Measurements from ENCODE around the gene PIEZO2. TPM values are rescaled to one million over a fixed set of nuclear protein-coding genes. Genes with fewer than 3 reads are reported as not detected.
"Not testable (repeated sequence)": the region's sequence is repeated elsewhere in the genome, so short reads cannot be mapped to it uniquely, and the experiment has no call there.

Gene PIEZO2
- polyA plus RNA-seq = 25.1 TPM
- long read RNA-seq, donor 1 = 0 reads
- long read RNA-seq, donor 2 = 0 reads
- long read RNA-seq, donor 3 = 0 reads
- long read RNA-seq, donor 4 = 0 reads
- long read RNA-seq, donor 5 = 0 reads
- long read RNA-seq, donor 6 = 0 reads
- long read RNA-seq, donor 7, partial matches to known transcripts = 0 of 1 reads
- long read RNA-seq, donor 7, other reads (novel, unspliced or antisense) = 0 of 1 reads
- long read RNA-seq, donor 8, partial matches to known transcripts = 0 of 1 reads
- long read RNA-seq, donor 8, other reads (novel, unspliced or antisense) = 0 of 1 reads
- long read RNA-seq, donor 9 = 0 reads
- long read RNA-seq, donor 10 = 0 reads
- long read RNA-seq, donor 11, partial matches to known transcripts = 0 of 1 reads
- long read RNA-seq, donor 11, other reads (novel, unspliced or antisense) = 0 of 1 reads

DNA sequence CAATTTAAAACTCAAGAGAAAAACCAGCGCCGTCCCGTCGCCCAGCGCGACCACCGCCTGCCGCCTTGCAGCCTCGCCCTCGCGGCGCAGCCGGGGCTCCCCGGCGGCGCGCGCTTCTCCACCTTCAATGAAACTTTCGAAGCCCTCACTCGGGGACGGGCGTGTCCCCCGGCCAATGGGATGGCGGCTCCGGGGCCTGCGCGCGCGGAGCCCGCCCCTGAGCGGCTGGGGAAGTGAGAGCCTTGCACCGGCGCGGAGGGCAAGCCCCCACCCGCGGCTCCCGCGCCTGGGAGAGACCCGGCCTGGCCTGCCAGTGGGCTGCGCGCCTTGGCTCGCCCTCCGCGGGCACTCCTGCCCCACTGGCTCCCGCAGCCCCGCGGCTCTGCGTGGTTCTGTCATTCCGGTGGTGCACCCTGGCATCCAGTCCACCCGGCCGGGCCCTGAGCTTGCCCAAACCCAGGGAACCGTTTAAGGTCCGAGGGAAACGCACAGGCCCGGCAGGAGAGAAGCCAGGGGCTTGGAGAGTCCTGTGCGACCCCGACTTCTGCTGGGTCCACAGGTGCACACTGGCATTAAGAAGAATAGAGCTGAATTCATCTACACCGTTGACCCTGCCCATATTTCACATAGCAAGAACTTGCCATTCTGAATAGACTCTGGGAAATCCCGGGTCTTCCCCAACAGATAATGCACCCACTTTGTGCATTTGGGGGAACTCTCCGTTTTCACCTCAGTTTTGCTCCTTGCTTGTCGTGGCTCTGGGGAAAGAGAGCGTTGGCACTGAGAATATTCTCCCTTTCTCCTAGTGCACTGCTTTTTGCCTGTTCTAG is at the start of gene PIEZO2:
PIEZO2 (minus strand) TSS at position 129 of the 830 bp plus-strand sequence. CDS start 981 bp downstream, outside the sequence.
- Histone ChIP-seq H3K27me3 (ENCODE audit: control insufficient read depth, insufficient read depth, low read length) (peaks cover 25% of the 10 kb centered on the region), H3K4me1 (ENCODE audit: control insufficient read depth, insufficient read depth, low read length) (peaks cover 16% of the 10 kb centered on the region), H3K9me3 (ENCODE audit: control insufficient read depth, low read depth, low read length) (no peaks in the 10 kb centered on the region), H3K27ac (ENCODE audit: low read length) (peak within 1 kb of the TSS; percentile 30), H3K36me3 (ENCODE audit: control insufficient read depth, insufficient read depth, low read length) (peaks cover 1% of the 10 kb centered on the region), H3K4me3 (ENCODE audit: low read length) (peak within 1 kb of the TSS; percentile 61)
- peak; percentile 78 to 85 for DNase-seq
- WGBS (ENCODE audit: insufficient coverage, low lambda C conversion rate) = no CpG with 5 or more reads among the region's 62 CpGs

DNA sequence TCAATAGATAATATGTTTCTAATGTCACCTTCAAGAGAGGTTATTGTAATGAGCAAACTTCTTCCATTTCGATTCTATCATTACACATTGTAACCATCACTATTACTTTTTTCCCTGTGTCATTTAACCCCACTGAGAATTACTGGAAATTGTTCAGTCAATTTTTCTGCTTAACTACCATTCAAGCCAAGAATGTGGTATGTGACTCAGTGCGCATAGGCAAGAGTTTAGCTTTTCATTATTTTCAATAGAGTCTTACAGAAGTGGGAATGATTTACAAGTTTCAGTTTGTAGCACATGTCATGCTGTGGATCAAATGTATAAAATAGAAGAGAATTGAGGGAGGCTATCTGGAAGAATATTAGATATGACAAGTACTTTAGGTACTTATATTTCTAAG is 34.3 kb upstream of the PIEZO2 start:
- WGBS (ENCODE audit: insufficient coverage, low lambda C conversion rate) = 100% methylated on average over 1 of the region's 2 CpGs
- H3K9me3 ChIP-seq (ENCODE audit: control insufficient read depth, low read depth, low read length) = no peaks in the 10 kb centered on the region
- H3K4me1 ChIP-seq (ENCODE audit: control insufficient read depth, insufficient read depth, low read length) = no peaks in the 10 kb centered on the region
- no peak overlapping the region for H3K4me3 ChIP-seq (ENCODE audit: low read length)
- no peak for DNase-seq
- no peaks in the 10 kb centered on the region for H3K27me3 ChIP-seq (ENCODE audit: control insufficient read depth, insufficient read depth, low read length)
- no peaks in the 10 kb centered on the region for H3K36me3 ChIP-seq (ENCODE audit: control insufficient read depth, insufficient read depth, low read length)
- no peak overlapping the region for H3K27ac ChIP-seq (ENCODE audit: low read length)

DNA sequence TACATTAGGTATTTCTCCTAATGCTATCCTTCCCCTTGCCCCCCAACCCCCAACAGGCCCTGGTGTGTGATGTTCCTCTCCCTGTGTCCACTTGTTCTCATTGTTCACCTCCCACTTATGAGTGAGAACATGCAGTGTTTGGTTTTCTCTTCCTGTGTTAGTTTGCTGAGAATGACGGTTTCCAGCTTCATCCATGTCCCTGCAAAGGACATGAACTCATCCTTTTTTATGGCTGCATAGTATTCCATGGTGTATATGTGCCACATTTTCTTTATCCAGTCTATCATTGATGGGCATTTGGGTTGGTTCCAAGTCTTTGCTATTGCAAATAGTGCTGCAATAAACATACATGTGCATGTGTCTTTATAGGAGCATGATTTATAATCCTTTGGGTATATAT is 32.3 kb upstream of the PIEZO2 start:
- WGBS (ENCODE audit: insufficient coverage, low lambda C conversion rate) = no CpG with 5 or more reads among the region's 1 CpG
- H3K36me3 ChIP-seq (ENCODE audit: control insufficient read depth, insufficient read depth, low read length); DNase-seq; H3K4me3 ChIP-seq (ENCODE audit: low read length); H3K27me3 ChIP-seq (ENCODE audit: control insufficient read depth, insufficient read depth, low read length); H3K4me1 ChIP-seq (ENCODE audit: control insufficient read depth, insufficient read depth, low read length); H3K9me3 ChIP-seq (ENCODE audit: control insufficient read depth, low read depth, low read length); H3K27ac ChIP-seq (ENCODE audit: low read length): not testable (repeated sequence)

DNA sequence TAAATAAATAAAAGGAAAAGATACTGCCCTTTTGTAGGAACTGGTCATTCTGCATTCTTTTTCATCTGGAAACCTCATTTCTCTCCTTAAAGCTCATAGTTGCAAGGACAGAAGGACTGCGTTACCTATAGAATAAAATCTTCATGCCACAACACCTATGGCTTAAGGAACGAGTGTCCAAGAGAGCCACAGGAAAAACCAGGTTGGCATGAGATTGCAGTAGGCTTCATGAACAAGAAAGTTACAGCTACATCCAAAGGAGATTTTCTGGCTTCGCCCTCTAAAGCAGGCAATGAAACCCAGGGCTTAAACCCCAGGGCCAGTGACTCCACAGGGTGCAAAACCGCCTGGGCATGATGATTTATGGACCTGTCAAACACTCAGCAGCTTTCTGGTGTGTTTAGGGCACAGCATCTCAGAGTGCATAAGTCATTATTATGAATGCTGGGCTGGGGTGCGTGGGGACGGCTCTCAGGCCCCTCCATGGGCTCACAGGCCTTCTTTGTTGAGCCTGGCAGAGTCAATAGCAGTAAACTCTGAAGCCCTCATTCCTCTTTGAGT is 30.7 kb upstream of the PIEZO2 start:
- Histone ChIP-seq H3K4me3 (ENCODE audit: low read length) (no peak overlapping the region), H3K27me3 (ENCODE audit: control insufficient read depth, insufficient read depth, low read length) (no peaks in the 10 kb centered on the region), H3K27ac (ENCODE audit: low read length) (no peak overlapping the region), H3K9me3 (ENCODE audit: control insufficient read depth, low read depth, low read length) (no peaks in the 10 kb centered on the region), H3K4me1 (ENCODE audit: control insufficient read depth, insufficient read depth, low read length) (no peaks in the 10 kb centered on the region), H3K36me3 (ENCODE audit: control insufficient read depth, insufficient read depth, low read length) (no peaks in the 10 kb centered on the region)
- 100% methylated on average over 1 of the region's 6 CpGs for WGBS (ENCODE audit: insufficient coverage, low lambda C conversion rate)
- no peak for DNase-seq

DNA sequence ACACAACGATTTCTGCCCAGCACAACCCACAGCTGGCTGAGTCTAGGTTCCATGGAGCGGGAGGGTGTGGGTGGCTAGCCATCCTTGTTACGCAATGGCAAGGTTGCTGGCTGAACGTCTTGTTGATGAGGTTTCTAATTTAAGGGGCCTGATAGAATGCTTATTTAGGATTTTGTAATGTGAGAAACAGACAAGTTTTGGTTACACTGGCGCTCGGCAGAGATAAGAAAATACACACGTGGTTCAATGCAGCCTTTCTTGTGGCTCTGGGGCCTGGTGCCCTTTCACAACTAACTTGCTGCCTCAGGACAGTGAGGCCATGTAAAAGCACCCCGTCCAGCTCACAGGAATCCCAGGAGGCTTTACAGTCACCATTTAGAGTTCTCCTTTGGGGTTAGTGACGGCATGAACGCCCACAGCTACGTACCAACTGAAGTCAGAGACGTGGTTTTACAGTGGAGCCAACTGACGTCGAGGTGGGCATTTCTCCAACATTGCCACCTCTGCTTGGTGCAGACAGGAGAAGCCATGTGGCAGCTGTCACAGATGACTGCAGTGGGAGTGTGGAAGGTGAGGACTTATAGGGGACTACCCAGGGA is 29.7 kb upstream of the PIEZO2 start:
- no CpG with 5 or more reads among the region's 14 CpGs for WGBS (ENCODE audit: insufficient coverage, low lambda C conversion rate)
- Histone ChIP-seq H3K4me1 (ENCODE audit: control insufficient read depth, insufficient read depth, low read length) (no peaks in the 10 kb centered on the region), H3K36me3 (ENCODE audit: control insufficient read depth, insufficient read depth, low read length) (no peaks in the 10 kb centered on the region)

DNA sequence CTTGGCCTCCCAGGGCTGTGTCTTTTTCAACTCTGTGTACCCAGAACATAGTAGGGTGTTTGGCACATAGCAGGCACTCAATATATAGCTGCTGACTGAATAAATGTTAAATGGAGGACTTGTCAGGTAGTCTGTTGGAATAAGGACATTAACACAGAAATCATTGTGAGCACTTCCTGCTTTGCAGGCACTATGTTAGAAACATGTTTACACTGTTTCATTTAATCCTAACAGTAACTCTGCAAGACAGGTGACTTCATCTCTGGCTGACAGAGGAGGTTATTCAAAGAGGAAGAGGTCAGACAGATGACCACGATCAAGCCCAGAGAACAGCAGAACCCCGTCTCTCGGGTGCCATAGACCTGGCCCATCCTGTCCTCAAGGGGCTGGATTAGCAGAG is 28.0 kb upstream of the PIEZO2 start:
- no peaks in the 10 kb centered on the region for H3K4me1 ChIP-seq (ENCODE audit: control insufficient read depth, insufficient read depth, low read length)
- no peaks in the 10 kb centered on the region for H3K36me3 ChIP-seq (ENCODE audit: control insufficient read depth, insufficient read depth, low read length)
- H3K9me3 ChIP-seq (ENCODE audit: control insufficient read depth, low read depth, low read length) = no peaks in the 10 kb centered on the region
- H3K4me3 ChIP-seq (ENCODE audit: low read length) = no peak overlapping the region
- H3K27me3 ChIP-seq (ENCODE audit: control insufficient read depth, insufficient read depth, low read length) = no peaks in the 10 kb centered on the region
- no CpG with 5 or more reads among the region's 3 CpGs for WGBS (ENCODE audit: insufficient coverage, low lambda C conversion rate)
- no peak for DNase-seq
- H3K27ac ChIP-seq (ENCODE audit: low read length) = no peak overlapping the region

More for the DNA sequence above, 29.7 kb upstream of the PIEZO2 start:
- Histone ChIP-seq H3K27me3 (ENCODE audit: control insufficient read depth, insufficient read depth, low read length) (no peaks in the 10 kb centered on the region), H3K27ac (ENCODE audit: low read length) (no peak overlapping the region), H3K4me3 (ENCODE audit: low read length) (no peak overlapping the region), H3K9me3 (ENCODE audit: control insufficient read depth, low read depth, low read length) (no peaks in the 10 kb centered on the region)
- no peak for DNase-seq

DNA sequence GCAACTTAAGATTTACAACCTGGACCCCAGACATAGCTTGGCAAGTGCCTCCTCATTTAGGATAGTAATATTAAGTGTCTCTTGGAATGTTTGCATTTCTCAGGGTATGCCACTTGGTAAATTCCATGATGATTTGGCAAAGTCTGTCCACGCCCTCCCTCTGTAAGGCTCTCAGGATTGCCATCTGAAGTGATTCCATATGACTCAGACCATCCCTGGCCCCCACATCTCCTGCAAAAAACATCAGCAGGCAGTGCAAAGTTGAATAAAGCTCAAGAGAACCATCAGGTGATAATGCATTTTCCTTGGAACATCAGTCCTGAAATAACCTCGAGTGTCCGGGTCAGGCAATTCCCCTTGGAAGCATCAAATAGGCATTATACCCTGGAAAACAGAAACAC is 27.1 kb upstream of the PIEZO2 start:
- no peak overlapping the region for H3K4me3 ChIP-seq (ENCODE audit: low read length)
- DNase-seq = no peak
- no peaks in the 10 kb centered on the region for H3K27me3 ChIP-seq (ENCODE audit: control insufficient read depth, insufficient read depth, low read length)
- H3K4me1 ChIP-seq (ENCODE audit: control insufficient read depth, insufficient read depth, low read length) = no peaks in the 10 kb centered on the region
- H3K36me3 ChIP-seq (ENCODE audit: control insufficient read depth, insufficient read depth, low read length) = no peaks in the 10 kb centered on the region
- whole genome bisulfite sequencing (ENCODE audit: insufficient coverage, low lambda C conversion rate) = no CpG with 5 or more reads among the region's 3 CpGs
- H3K27ac ChIP-seq (ENCODE audit: low read length) = no peak overlapping the region
- H3K9me3 ChIP-seq (ENCODE audit: control insufficient read depth, low read depth, low read length) = no peaks in the 10 kb centered on the region

DNA sequence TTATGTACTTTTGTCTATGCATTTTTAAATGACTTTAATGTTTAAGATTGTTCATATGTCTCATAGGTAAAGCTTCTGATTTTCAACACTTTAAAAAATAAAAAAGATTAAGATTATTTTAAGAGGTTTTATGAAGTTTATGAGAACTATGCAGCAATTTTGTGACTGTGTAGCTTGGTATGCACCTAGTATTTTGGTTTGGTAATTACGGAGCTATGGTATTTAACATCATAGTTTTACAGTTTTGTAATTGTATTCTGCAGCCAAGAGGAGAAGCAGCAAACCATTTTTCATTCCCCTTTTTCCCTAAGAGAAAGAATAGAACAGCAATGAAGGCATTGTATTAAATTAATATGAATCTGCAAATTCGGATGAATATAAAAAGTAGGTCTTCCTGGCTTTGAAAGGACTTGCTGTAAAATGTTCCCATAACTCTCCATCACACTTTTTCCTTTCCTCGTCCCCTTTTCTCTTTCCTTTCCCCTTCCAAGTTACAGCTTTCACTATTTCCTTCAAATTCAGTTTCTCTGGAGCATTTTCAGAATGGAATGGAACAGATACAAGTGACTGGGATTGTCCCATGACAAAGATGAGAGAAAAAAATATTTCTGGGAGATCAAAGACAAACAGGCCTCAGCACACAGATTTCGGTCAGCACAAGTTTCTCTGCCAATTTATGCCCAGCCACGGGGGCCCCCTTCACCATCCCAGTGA is 26.1 kb upstream of the PIEZO2 start:
- Histone ChIP-seq H3K36me3 (ENCODE audit: control insufficient read depth, insufficient read depth, low read length) (no peaks in the 10 kb centered on the region), H3K4me3 (ENCODE audit: low read length) (no peak overlapping the region), H3K27me3 (ENCODE audit: control insufficient read depth, insufficient read depth, low read length) (no peaks in the 10 kb centered on the region), H3K4me1 (ENCODE audit: control insufficient read depth, insufficient read depth, low read length) (no peaks in the 10 kb centered on the region), H3K9me3 (ENCODE audit: control insufficient read depth, low read depth, low read length) (no peaks in the 10 kb centered on the region), H3K27ac (ENCODE audit: low read length) (no peak overlapping the region)
- WGBS (ENCODE audit: insufficient coverage, low lambda C conversion rate) = 76% methylated on average over 2 of the region's 5 CpGs
- no peak for DNase-seq

DNA sequence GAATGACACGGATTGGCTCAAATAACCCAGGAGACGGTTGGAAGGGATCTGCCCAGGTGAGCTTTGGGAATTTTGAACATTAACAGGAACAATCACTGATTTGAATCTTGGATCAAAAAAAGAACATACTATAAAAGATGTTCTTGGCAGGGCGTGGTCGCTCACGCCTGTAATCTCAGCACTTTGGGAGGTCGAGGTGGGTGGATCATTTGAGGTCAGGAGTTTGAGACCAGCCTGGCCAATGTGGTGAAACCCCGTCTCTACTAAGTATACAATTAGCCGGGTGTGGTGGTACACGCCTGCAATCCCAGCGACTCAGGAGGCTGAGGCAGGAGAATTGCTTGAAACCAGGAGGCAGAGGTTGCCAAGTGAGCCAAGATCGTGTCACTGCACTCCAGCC is 24.8 kb upstream of the PIEZO2 start:
- H3K9me3 ChIP-seq (ENCODE audit: control insufficient read depth, low read depth, low read length); H3K36me3 ChIP-seq (ENCODE audit: control insufficient read depth, insufficient read depth, low read length); DNase-seq; H3K4me1 ChIP-seq (ENCODE audit: control insufficient read depth, insufficient read depth, low read length); H3K27me3 ChIP-seq (ENCODE audit: control insufficient read depth, insufficient read depth, low read length); H3K27ac ChIP-seq (ENCODE audit: low read length); H3K4me3 ChIP-seq (ENCODE audit: low read length): not testable (repeated sequence)
- WGBS (ENCODE audit: insufficient coverage, low lambda C conversion rate) = 92% methylated on average over 2 of the region's 11 CpGs

DNA sequence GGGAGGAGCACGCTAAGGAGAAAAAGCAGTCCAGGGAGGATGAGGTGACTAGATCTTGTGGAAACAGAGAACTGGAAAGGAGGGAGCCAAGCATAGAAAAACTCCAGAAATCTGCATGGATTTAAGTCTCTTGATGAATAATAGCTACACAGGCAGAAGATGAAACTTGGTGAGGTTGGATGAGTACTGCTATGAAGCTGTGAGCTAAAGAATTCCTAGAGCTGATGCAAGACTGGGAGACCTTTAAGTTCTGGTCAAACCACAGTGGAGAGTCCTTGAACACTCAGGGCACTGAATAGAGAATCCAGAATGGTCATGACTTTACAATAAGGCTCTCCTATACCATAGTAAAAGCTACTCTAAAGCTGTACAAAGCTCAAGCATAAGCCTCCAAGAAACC is 18.4 kb upstream of the PIEZO2 start:
- no peaks in the 10 kb centered on the region for H3K36me3 ChIP-seq (ENCODE audit: control insufficient read depth, insufficient read depth, low read length)
- H3K4me1 ChIP-seq (ENCODE audit: control insufficient read depth, insufficient read depth, low read length) = no peaks in the 10 kb centered on the region
- H3K4me3 ChIP-seq (ENCODE audit: low read length) = no peak overlapping the region
- H3K9me3 ChIP-seq (ENCODE audit: control insufficient read depth, low read depth, low read length) = no peaks in the 10 kb centered on the region
- DNase-seq = no peak
- no peak overlapping the region for H3K27ac ChIP-seq (ENCODE audit: low read length)
- no peaks in the 10 kb centered on the region for H3K27me3 ChIP-seq (ENCODE audit: control insufficient read depth, insufficient read depth, low read length)
- WGBS (ENCODE audit: insufficient coverage, low lambda C conversion rate) = no CpG with 5 or more reads among the region's 1 CpG
